ENCODE measurements around the gene BRPF1.

DNA sequence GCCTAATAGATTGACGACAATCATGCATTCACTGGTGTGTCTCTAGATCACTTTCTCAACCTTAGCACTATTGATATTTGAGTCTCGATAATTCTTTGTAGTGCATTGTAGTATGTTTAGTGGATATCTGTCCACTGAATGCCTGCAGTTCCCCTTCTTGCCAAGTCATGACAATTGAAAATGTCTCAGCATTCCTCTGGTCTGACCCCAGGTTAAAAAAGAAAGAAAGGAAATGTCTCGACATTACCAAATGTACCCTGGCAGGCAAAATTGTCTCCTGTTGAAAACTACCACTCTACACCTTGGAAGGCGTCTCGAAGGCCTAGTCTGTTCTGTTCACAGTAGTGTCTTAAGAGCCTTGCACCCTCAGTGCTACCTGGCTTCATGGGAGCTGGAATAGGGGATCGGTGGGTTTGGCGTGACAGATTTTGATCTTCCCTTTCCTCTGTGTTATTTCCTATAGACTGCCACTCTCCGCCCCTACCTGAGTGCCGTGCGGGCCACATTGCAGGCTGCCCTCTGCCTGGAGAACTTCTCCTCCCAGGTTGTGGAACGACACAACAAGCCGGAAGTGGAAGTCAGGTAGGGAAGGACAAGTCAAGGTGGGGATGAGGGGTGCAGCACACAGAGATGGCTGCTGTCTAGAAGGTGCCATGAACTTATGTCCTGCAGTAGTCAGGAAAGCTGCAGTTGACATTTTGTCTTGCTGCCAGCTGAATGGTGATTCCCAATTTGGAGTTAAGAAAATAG is 65.8 kb downstream of the BRPF1 start:
- no peak for TF ChIP-seq YY1 (IDR thresholded peaks at IDR 0.05; ENCODE audit: low read depth)
- TF ChIP-seq EP300 (IDR thresholded peaks at IDR 0.05; ENCODE audit: borderline replicate concordance): no peak
- TF ChIP-seq RAD21 (IDR thresholded peaks at IDR 0.05; ENCODE audit: low read depth): no peak
- no peak for TF ChIP-seq CEBPB (IDR thresholded peaks at IDR 0.05)

Data from Ishikawa (cell line).